GM12878 (cell line): ENCODE data around the gene DYRK4. TPM values are rescaled to one million over a fixed set of nuclear protein-coding genes. Genes with fewer than 3 reads are reported as not detected.

Source experiments
- ATAC-seq: fragments of 200-7000 bp; cut with Tn5 transposase; 3 replicates; pipeline ENCODE4 v1.9.1; 2020; ENCODE audit warnings: mild to moderate bottlenecking, moderate library complexity
- BruUV-seq: library from RNA; stranded (reverse); fragments of 400-500 nt; replicated peaks from 2 replicates; lab custom pipeline; 2021; lab: Mats Ljungman, UMichigan
- CTCF ChIA-PET: fragments of 300-600 bp; sonication (Branson Sonifier 250); formaldehyde crosslinking; extraction: SDS; loops from one replicate; lab custom pipeline; 2021; ENCODE audit warnings: inconsistent platforms; lab: Yijun Ruan, JAX
- POLR2A ChIA-PET: fragments of 350-600 bp; formaldehyde crosslinking; extraction: SDS; loops from one replicate; lab custom pipeline; 2021; ENCODE audit warnings: inconsistent platforms; lab: Charles Lee
- RAD21 ChIA-PET: fragments of 300-600 bp; sonication (Branson Sonifier 250); formaldehyde crosslinking; loops from one replicate; lab custom pipeline; 2023; ENCODE audit warnings: antibody characterized with exemption; ENCODE audit not compliant: unreplicated experiment; lab: Charles Lee
- SMC1A ChIA-PET: fragments of 300-600 bp; sonication (Branson Sonifier 250); formaldehyde crosslinking; loops from one replicate; lab custom pipeline; 2023; ENCODE audit not compliant: unreplicated experiment, uncharacterized antibody; lab: Charles Lee
- DNase-seq: peaks from one replicate; pipeline ENCODE4 v3.0.0-alpha.2; 2011; ENCODE audit warnings: low read depth, low spot score
- FAIRE-seq: peaks from 3 replicates; lab custom pipeline; 2011; peaks lifted over from hg19 to GRCh38; lab: Jason Lieb, UNC
- H2AFZ ChIP-seq: 2 replicates; pipeline ENCODE4 v1.6.0; 2011; ENCODE audit warnings: low read depth, low read length, control low read depth; ENCODE audit not compliant: control insufficient read depth
- H3K27ac ChIP-seq: 2 replicates; pipeline ENCODE4 v1.5.1; 2011; ENCODE audit warnings: control low read depth; ENCODE audit not compliant: control insufficient read depth, insufficient read depth
- H3K27me3 ChIP-seq, 2 experiments: replicated peaks in 1 of 2; 2 replicates each; pipeline versions ENCODE4 v1.6.0 to v1.6.1; 2011; ENCODE audit warnings: low read length in 1 of 2; ENCODE audit not compliant: control insufficient read depth in 2 of 2, insufficient read depth in 2 of 2
- H3K36me3 ChIP-seq, 2 experiments: 2 replicates each; pipeline ENCODE4 v1.5.1; 2011; ENCODE audit warnings: low read length in 1 of 2; ENCODE audit not compliant: control insufficient read depth in 2 of 2, insufficient read depth in 2 of 2
- H3K4me1 ChIP-seq: 2 replicates; pipeline ENCODE4 v1.6.1; 2011; ENCODE audit warnings: mild to moderate bottlenecking, low read length, moderate library complexity, mixed read lengths; ENCODE audit not compliant: control insufficient read depth, insufficient read depth
- H3K4me2 ChIP-seq: 2 replicates; pipeline ENCODE4 v1.6.0; 2011; ENCODE audit warnings: control low read depth; ENCODE audit not compliant: control insufficient read depth, insufficient read depth
- H3K4me3 ChIP-seq: fragments of 200-600 bp; sonication (generic); 2 replicates; pipeline ENCODE4 v1.5.1; 2016
- H3K79me2 ChIP-seq: 2 replicates; pipeline ENCODE4 v1.6.0; 2011; ENCODE audit warnings: low read length; ENCODE audit not compliant: control insufficient read depth, insufficient read depth
- H3K9ac ChIP-seq: 2 replicates; pipeline ENCODE4 v1.8.0; 2011; ENCODE audit warnings: low read length, control low read depth, mixed read lengths; ENCODE audit not compliant: control insufficient read depth, insufficient read depth
- H3K9me3 ChIP-seq: replicated peaks from 3 replicates; pipeline ENCODE4 v1.5.1; 2011; ENCODE audit warnings: mild to moderate bottlenecking, low read length; ENCODE audit not compliant: control insufficient read depth, insufficient read depth
- H4K20me1 ChIP-seq: 2 replicates; pipeline ENCODE4 v1.6.0; 2011; ENCODE audit not compliant: control insufficient read depth, insufficient read depth
- CBX5 ChIP-seq: sonication (generic); IDR thresholded peaks from 2 replicates; pipeline ENCODE4 v1.6.1; 2016; ENCODE audit warnings: low read depth, moderate library complexity, mild to moderate bottlenecking, inconsistent platforms
- FOXK2 ChIP-seq: fragments of 450-650 bp; IDR thresholded peaks from 2 replicates; pipeline ENCODE4 v1.6.1; 2017; ENCODE audit warnings: mild to moderate bottlenecking, moderate library complexity
- HCFC1 ChIP-seq: fragments of 150-350 bp; IDR thresholded peaks from 2 replicates; pipeline ENCODE4 v1.6.1; 2014; ENCODE audit warnings: low read length
- LARP7 ChIP-seq: fragments of 450-650 bp; IDR thresholded peaks from 2 replicates; pipeline ENCODE4 v1.6.1; 2017; ENCODE audit warnings: mild to moderate bottlenecking
- MTA2 ChIP-seq: fragments of 450-650 bp; IDR thresholded peaks from 2 replicates; pipeline ENCODE4 v1.6.1; 2016; ENCODE audit warnings: low read depth, mild to moderate bottlenecking, moderate library complexity
- PAX8 ChIP-seq: fragments of 450-650 bp; IDR thresholded peaks from 2 replicates; pipeline ENCODE4 v1.6.1; 2017; ENCODE audit warnings: mild to moderate bottlenecking, moderate library complexity
- POLR2AphosphoS5 ChIP-seq: IDR thresholded peaks from 2 replicates; pipeline ENCODE4 v1.6.1; 2011; ENCODE audit warnings: mild to moderate bottlenecking, low read length, inconsistent platforms
- PRDM15 ChIP-seq: fragments of 450-650 bp; formaldehyde crosslinking; IDR thresholded peaks from 2 replicates; pipeline ENCODE4 v1.4.0; 2020; ENCODE audit warnings: mild to moderate bottlenecking, moderate library complexity
- SIN3A ChIP-seq: IDR thresholded peaks from 2 replicates; pipeline ENCODE4 v1.6.1; 2012; ENCODE audit warnings: low read depth, low read length, improper control_type of control experiment
- SIX5 ChIP-seq: IDR thresholded peaks from 2 replicates; pipeline ENCODE4 v1.6.1; 2011; ENCODE audit warnings: mild to moderate bottlenecking, low read depth, low read length, moderate library complexity; ENCODE audit not compliant: severe bottlenecking
- SUPT20H ChIP-seq: IDR thresholded peaks from 2 replicates; pipeline ENCODE4 v1.6.1; 2011; ENCODE audit warnings: low read depth, mild to moderate bottlenecking, low read length, moderate library complexity, borderline replicate concordance; ENCODE audit not compliant: control insufficient read depth
- ZBTB40 ChIP-seq: fragments of 450-650 bp; IDR thresholded peaks from 2 replicates; pipeline ENCODE4 v1.6.1; 2016; ENCODE audit warnings: mild to moderate bottlenecking, moderate library complexity, borderline replicate concordance
- ZNF622 ChIP-seq: fragments of 450-650 bp; IDR thresholded peaks from 2 replicates; pipeline ENCODE4 v1.6.1; 2017; ENCODE audit warnings: mild to moderate bottlenecking, inconsistent platforms
- ZZZ3 ChIP-seq: IDR thresholded peaks from 2 replicates; pipeline ENCODE4 v1.6.1; 2011; ENCODE audit warnings: low read depth; ENCODE audit not compliant: control insufficient read depth, insufficient read length
- WGBS: methylation state at CpG from one replicate; pipeline ENCODE4 v1.1.6; 2016; ENCODE audit warnings: low lambda C conversion rate; ENCODE audit not compliant: insufficient replicate concordance, insufficient coverage; ENCODE audit errors: missing lambda C conversion rate; 5-methylcytosine and 5-hydroxymethylcytosine counted together
- in situ Hi-C: fragments of 300-500 bp; cut with MboI; formaldehyde crosslinking; loops from 9 replicates; pipeline ENCODE4 v1.14.3; 2018; ENCODE audit warnings: mixed read lengths
- intact Hi-C: fragments of 100-400 bp; cut with micrococcal nuclease; formaldehyde crosslinking; loops from one replicate; pipeline ENCODE4 v1.14.2; 2022; ENCODE audit not compliant: unreplicated experiment
- polyA plus RNA-seq, 11 experiments: library from polyadenylated mRNA; depleted of rRNA in 4 of 11; unstranded in 6 of 11; stranded (reverse) in 5 of 11; fragments of >200 nt; fragmentation: Nextera tagmentation in 4 of 11; fragmentation: Illumina TruSeq in 1 of 11; extraction: Ambion mirVana in 4 of 11; extraction: Trizol in 1 of 11; gene quantifications; 1 replicate in 1 of 11; 2 replicates in 10 of 11; pipeline versions ENCODE4 v1.2.1 to v1.2.3, GENCODE V29; 2011 to 2016; ENCODE audit warnings: inconsistent platforms in 2 of 11, missing spikeins in 2 of 11, low read depth in 1 of 11
- total RNA-seq, 4 experiments: library from RNA; depleted of rRNA in 3 of 4; stranded (reverse); fragments of >200 nt in 3 of 4; fragmentation: Illumina TruSeq in 1 of 4; extraction: Trizol in 1 of 4; gene quantifications; 2 replicates each; pipeline versions ENCODE4 v1.2.1 to v1.2.3, GENCODE V29; 2013 to 2021
- TF ChIP-seq, protein P1 (sequence below): fragments of 450-650 bp; formaldehyde crosslinking; IDR thresholded peaks from 2 replicates; pipeline ENCODE4 v1.4.0; 2022; ENCODE audit warnings: mild to moderate bottlenecking, moderate library complexity

DYRK4 gene
- total and polyA plus RNA-seq, 10 of the 15 experiments (the other 5 are each of a cell fraction or from before 2014, with no cell fraction given), result 30.8 to 66.7 (median 46.8) TPM

DNA sequence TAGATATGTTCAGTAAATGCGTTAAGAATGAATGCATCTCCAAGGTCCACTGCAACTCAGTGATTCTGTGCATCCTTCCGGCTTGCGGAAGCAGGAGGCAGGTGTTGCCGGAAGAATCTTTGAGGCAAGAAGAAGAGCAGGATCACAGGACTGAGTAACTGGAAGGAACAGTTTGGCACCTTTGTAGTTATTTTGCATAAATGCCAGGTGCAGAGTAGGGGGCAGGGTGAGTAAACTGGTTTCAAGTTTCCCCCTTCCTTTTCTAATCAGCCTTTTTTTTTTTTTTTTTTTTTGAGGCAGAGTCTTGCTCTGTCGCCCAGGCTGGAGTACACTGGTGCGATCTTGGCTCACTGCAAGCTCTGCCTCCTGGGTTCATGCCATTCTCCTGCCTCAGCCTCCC lies 22.3 kb downstream of the DYRK4 start:
- POLR2A ChIA-PET, result interaction anchor here (0.7 kb wide), 1 partner anchor 68 kb away, joined by 3 read pairs; no protein-coding TSS in a partner anchor
- SMC1A ChIA-PET, result no interaction called here
- 53% methylated on average over 4 of the region's 6 CpGs for WGBS
- no peaks in the 10 kb centered on the region for H3K36me3 ChIP-seq
- FAIRE-seq (no peak), ATAC-seq (no peak), DNase-seq (no peak)
- H2AFZ ChIP-seq, result no peak overlapping the region
- H3K27me3 ChIP-seq, result no peaks in the 10 kb centered on the region
- no peaks in the 10 kb centered on the region for H3K79me2 ChIP-seq
- intact Hi-C loops, result no loop called here
- H4K20me1 ChIP-seq, result no peaks in the 10 kb centered on the region
- in situ Hi-C loops, result no loop called here
- no TSS peak for BruUV-seq
- H3K9me3 ChIP-seq, result no peaks in the 10 kb centered on the region
- RAD21 ChIA-PET, result no interaction called here
- no peak overlapping the region for H3K9ac ChIP-seq
- H3K4me3 ChIP-seq, result no peak overlapping the region
- H3K27ac ChIP-seq, result no peak overlapping the region
- CTCF ChIA-PET, result interaction anchor here (0.7 kb wide), 1 partner anchor 57 kb away, joined by 3 read pairs; no protein-coding TSS in a partner anchor
- TF ChIP-seq SUPT20H, result no peak
- TF ChIP-seq LARP7, result no peak
- TF ChIP-seq ZBTB40, result no peak
- no peak for TF ChIP-seq FOXK2
- TF ChIP-seq CBX5, result no peak
- TF ChIP-seq SIN3A, result no peak
- no peak for TF ChIP-seq POLR2AphosphoS5
- TF ChIP-seq ZNF622, result no peak
- TF ChIP-seq MTA2, result no peak
- TF ChIP-seq ZZZ3, result no peak
- no peak for TF ChIP-seq SIX5
- TF ChIP-seq HCFC1, result no peak
- TF ChIP-seq PRDM15, result no peak
- TF ChIP-seq, protein P1, sequence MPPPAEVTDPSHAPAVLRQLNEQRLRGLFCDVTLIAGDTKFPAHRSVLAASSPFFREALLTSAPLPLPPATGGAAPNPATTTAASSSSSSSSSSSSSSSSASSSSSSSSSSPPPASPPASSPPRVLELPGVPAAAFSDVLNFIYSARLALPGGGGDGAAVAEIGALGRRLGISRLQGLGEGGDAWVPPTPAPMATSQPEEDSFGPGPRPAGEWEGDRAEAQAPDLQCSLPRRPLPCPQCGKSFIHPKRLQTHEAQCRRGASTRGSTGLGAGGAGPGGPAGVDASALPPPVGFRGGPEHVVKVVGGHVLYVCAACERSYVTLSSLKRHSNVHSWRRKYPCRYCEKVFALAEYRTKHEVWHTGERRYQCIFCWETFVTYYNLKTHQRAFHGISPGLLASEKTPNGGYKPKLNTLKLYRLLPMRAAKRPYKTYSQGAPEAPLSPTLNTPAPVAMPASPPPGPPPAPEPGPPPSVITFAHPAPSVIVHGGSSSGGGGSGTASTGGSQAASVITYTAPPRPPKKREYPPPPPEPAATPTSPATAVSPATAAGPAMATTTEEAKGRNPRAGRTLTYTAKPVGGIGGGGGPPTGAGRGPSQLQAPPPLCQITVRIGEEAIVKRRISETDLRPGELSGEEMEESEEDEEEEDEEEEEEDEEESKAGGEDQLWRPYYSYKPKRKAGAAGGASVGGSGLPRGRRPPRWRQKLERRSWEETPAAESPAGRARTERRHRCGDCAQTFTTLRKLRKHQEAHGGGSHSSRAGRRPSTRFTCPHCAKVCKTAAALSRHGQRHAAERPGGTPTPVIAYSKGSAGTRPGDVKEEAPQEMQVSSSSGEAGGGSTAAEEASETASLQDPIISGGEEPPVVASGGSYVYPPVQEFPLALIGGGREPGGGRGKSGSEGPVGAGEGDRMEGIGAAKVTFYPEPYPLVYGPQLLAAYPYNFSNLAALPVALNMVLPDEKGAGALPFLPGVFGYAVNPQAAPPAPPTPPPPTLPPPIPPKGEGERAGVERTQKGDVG (CRISPR knock-in tag), result no peak
- no peak for TF ChIP-seq PAX8
- H3K4me1 ChIP-seq, result no peaks in the 10 kb centered on the region
- H3K4me2 ChIP-seq, result no peak overlapping the region
